AG04450 (cell line): ENCODE data around the gene LHFPL2. TPM values are rescaled to one million over a fixed set of nuclear protein-coding genes. Genes with fewer than 3 reads are reported as not detected.

Experiments used
- CTCF ChIA-PET: fragments of 300-600, 350-600 bp; formaldehyde crosslinking; extraction: SDS; loops from one replicate; lab custom pipeline; 2022; ENCODE audit warnings: antibody characterized with exemption, inconsistent platforms; lab: Charles Lee
- POLR2A ChIA-PET: fragments of 350-600 bp; formaldehyde crosslinking; extraction: SDS; loops from one replicate; lab custom pipeline; 2021; ENCODE audit warnings: antibody characterized with exemption, inconsistent platforms; lab: Yijun Ruan, JAX
- DNase-seq: peaks from one replicate; pipeline ENCODE4 v3.0.0-alpha.2; 2011; ENCODE audit warnings: low read depth, low spot score
- H3K27ac ChIP-seq: one replicate; pipeline ENCODE4 v1.5.1; 2012; ENCODE audit warnings: low read depth, low read length, control low read depth
- H3K27me3 ChIP-seq: one replicate; pipeline ENCODE4 v1.6.0; 2012; ENCODE audit warnings: low read length; ENCODE audit not compliant: control insufficient read depth, insufficient read depth
- H3K4me3 ChIP-seq: 2 replicates; pipeline ENCODE4 v1.5.1; 2011; ENCODE audit warnings: mild to moderate bottlenecking, low read depth, low read length, control low read depth
- H3K9me3 ChIP-seq: 2 replicates; pipeline ENCODE4 v1.5.1; 2012; ENCODE audit warnings: low read length; ENCODE audit not compliant: control insufficient read depth, insufficient read depth
- CTCF ChIP-seq: IDR thresholded peaks from 2 replicates; pipeline ENCODE4 v1.5.1; 2011; ENCODE audit warnings: low read depth, low read length, control low read depth, inconsistent platforms
- polyA plus RNA-seq: library from polyadenylated mRNA; depleted of rRNA; stranded (reverse); fragments of >200 nt; gene quantifications from 2 replicates; pipeline ENCODE4 v1.2.3, GENCODE V29; 2011

LHFPL2 gene
- polyA plus RNA-seq, 1 experiment, result 20.1 TPM

- Histone ChIP-seq H3K9me3 (no peaks in the 10 kb centered on the region), H3K27ac (no peak overlapping the region), H3K4me3 (no peak overlapping the region), H3K27me3 (no peaks in the 10 kb centered on the region)
- no peak for DNase-seq
- CTCF ChIA-PET, result interaction anchor here (1.4 to 1.5 kb wide), 2 partner anchors 34 to 56 kb away, joined by 5 to 6 read pairs; no protein-coding TSS in a partner anchor
- POLR2A ChIA-PET, result interaction anchor here (2.1 kb wide), 1 partner anchor 45 kb away, joined by 5 read pairs; no protein-coding TSS in a partner anchor
- no peak for TF ChIP-seq CTCF
These were observed 55.1 kb downstream of the LHFPL2 start for GRCh38 chr5:78593465-78593864.

- no peaks in the 10 kb centered on the region for H3K27me3 ChIP-seq
- H3K27ac ChIP-seq, result no peak overlapping the region
- TF ChIP-seq CTCF, result no peak
- H3K4me3 ChIP-seq, result no peak overlapping the region
- DNase-seq, result no peak
- CTCF ChIA-PET, result interaction anchor here (1.4 to 1.5 kb wide), 2 partner anchors 35 to 56 kb away, joined by 5 to 6 read pairs; no protein-coding TSS in a partner anchor
- POLR2A ChIA-PET, result interaction anchor here (2.1 kb wide), 1 partner anchor 45 kb away, joined by 5 read pairs; no protein-coding TSS in a partner anchor
- no peaks in the 10 kb centered on the region for H3K9me3 ChIP-seq
These were observed 55.7 kb downstream of the LHFPL2 start for GRCh38 chr5:78592735-78593386.

GRCh38 chr5:78591972-78592700 lies 56.4 kb downstream of the LHFPL2 start:
- no peak overlapping the region for H3K4me3 ChIP-seq
- no peaks in the 10 kb centered on the region for H3K9me3 ChIP-seq
- peak overlapping the region; percentile 91 for H3K27ac ChIP-seq
- no peak for DNase-seq
- ChIA-PET CTCF (interaction anchor here (1.5 to 1.6 kb wide), 2 partner anchors 8 to 55 kb away, joined by 4 to 6 read pairs; no protein-coding TSS in a partner anchor), POLR2A (interaction anchor here (1.2 kb wide), 1 partner anchor 922 kb away, joined by 3 read pairs; no protein-coding TSS in a partner anchor)
- H3K27me3 ChIP-seq, result no peaks in the 10 kb centered on the region
- TF ChIP-seq CTCF, result no peak

GRCh38 chr5:78591138-78591612 lies 57.4 kb downstream of the LHFPL2 start:
- H3K27ac ChIP-seq, result peak overlapping the region; percentile 91
- TF ChIP-seq CTCF, result no peak
- ChIA-PET CTCF (interaction anchor here (1.6 kb wide), 1 partner anchor 9 kb away, joined by 4 read pairs; no protein-coding TSS in a partner anchor), POLR2A (interaction anchor here (0.8 to 1.2 kb wide), 2 partner anchors 316 to 923 kb away, joined by 3 to 4 read pairs; no protein-coding TSS in a partner anchor)
- no peak overlapping the region; the same call in 1 of the 2 replicates for H3K4me3 ChIP-seq
- peak; percentile 88 for DNase-seq
- no peaks in the 10 kb centered on the region for H3K9me3 ChIP-seq
- H3K27me3 ChIP-seq, result no peaks in the 10 kb centered on the region
